Peyer's patch (tissue), 4 donors: ENCODE results near the gene VPS13A. TPM values are rescaled to one million over a fixed set of nuclear protein-coding genes. Genes with fewer than 3 reads are reported as not detected.
"Not testable (repeated sequence)": the region's sequence is repeated elsewhere in the genome, so short reads cannot be mapped to it uniquely, and the experiment has no call there.

ENCODE experiments used
- DNase-seq, 3 donors: peaks; one replicate each; pipeline ENCODE4 v3.0.0-alpha.2; 2017 to 2019
- H3K27ac ChIP-seq, 4 donors: fragments of 200-600 bp; sonication (generic); one replicate each; pipeline ENCODE4 v1.5.1; 2016 to 2019
- H3K27me3 ChIP-seq, 2 donors: fragments of 200-600 bp; sonication (generic); one replicate each; pipeline ENCODE4 v1.5.1; 2019
- H3K36me3 ChIP-seq, 3 donors: fragments of 200-600 bp; sonication (generic); one replicate each; pipeline ENCODE4 v1.5.1; 2016 to 2019
- H3K4me1 ChIP-seq, 4 donors: fragments of 200-600 bp; sonication (generic); one replicate each; pipeline ENCODE4 v1.5.1; 2016 to 2019
- H3K4me3 ChIP-seq, 4 donors: fragments of 200-600 bp; sonication (generic); 1 replicate in 3 of 4; 2 replicates in 1 of 4; pipeline ENCODE4 v1.5.1; 2016 to 2019; ENCODE audit warnings: mild to moderate bottlenecking in 1 of 4
- H3K9me3 ChIP-seq, 4 donors: fragments of 200-600 bp; sonication (generic); one replicate each; pipeline ENCODE4 v1.5.1; 2016 to 2019; ENCODE audit warnings: mild to moderate bottlenecking in 1 of 4
- POLR2A ChIP-seq, 2 donors: fragments of 450-650 bp; IDR thresholded peaks; one replicate each; pipeline ENCODE4 v1.5.1; 2017; ENCODE audit warnings: antibody characterized with exemption in 2 of 2, mild to moderate bottlenecking in 2 of 2, moderate library complexity in 2 of 2
- total RNA-seq, 4 donors: library from RNA; depleted of rRNA; stranded (reverse); fragments of >200 nt; gene quantifications; one replicate each; pipeline ENCODE4 v1.1.0, GENCODE V29; 2016
- TF ChIP-seq, protein P1 (sequence below), 6 experiments: fragments of 450-650 bp in 4 of 6; fragments of 200-600 bp in 2 of 6; sonication (generic) in 1 of 6; IDR thresholded peaks; one replicate each; pipeline ENCODE4 v1.5.1; 2017 to 2019; ENCODE audit warnings: antibody characterized with exemption in 6 of 6, mild to moderate bottlenecking in 3 of 6, moderate library complexity in 1 of 6

The VPS13A gene
- total RNA-seq, 4 donors from 2014 or later: 81.7 to 197 (median 169) TPM

- Histone ChIP-seq H3K4me3 (no peak overlapping the region), H3K4me1 (no peaks in the 10 kb centered on the region), H3K9me3 (peaks cover 0 to 5% (median 0%) of the 10 kb centered on the region in 4 donors), H3K27ac (no peak overlapping the region), H3K36me3 (peaks cover 0 to 32% (median 0%) of the 10 kb centered on the region in 3 donors), H3K27me3 (no peaks in the 10 kb centered on the region)
- TF ChIP-seq, protein P1, sequence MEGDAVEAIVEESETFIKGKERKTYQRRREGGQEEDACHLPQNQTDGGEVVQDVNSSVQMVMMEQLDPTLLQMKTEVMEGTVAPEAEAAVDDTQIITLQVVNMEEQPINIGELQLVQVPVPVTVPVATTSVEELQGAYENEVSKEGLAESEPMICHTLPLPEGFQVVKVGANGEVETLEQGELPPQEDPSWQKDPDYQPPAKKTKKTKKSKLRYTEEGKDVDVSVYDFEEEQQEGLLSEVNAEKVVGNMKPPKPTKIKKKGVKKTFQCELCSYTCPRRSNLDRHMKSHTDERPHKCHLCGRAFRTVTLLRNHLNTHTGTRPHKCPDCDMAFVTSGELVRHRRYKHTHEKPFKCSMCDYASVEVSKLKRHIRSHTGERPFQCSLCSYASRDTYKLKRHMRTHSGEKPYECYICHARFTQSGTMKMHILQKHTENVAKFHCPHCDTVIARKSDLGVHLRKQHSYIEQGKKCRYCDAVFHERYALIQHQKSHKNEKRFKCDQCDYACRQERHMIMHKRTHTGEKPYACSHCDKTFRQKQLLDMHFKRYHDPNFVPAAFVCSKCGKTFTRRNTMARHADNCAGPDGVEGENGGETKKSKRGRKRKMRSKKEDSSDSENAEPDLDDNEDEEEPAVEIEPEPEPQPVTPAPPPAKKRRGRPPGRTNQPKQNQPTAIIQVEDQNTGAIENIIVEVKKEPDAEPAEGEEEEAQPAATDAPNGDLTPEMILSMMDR (IDR thresholded peaks at IDR 0.05): no peak
- TF ChIP-seq POLR2A (IDR thresholded peaks at IDR 0.05): no peak
- no peak for DNase-seq
Observed at GRCh38 chr9:77257275-77257674, 79.9 kb downstream of the VPS13A start.

- Histone ChIP-seq H3K27ac (no peak overlapping the region), H3K27me3 (no peaks in the 10 kb centered on the region), H3K9me3 (peaks cover 0 to 1% (median 0%) of the 10 kb centered on the region in 4 donors), H3K36me3 (peaks cover 0 to 22% (median 0%) of the 10 kb centered on the region in 3 donors), H3K4me3 (no peak overlapping the region), H3K4me1 (no peaks in the 10 kb centered on the region)
- TF ChIP-seq POLR2A (IDR thresholded peaks at IDR 0.05): no peak
- TF ChIP-seq, protein P1 (IDR thresholded peaks at IDR 0.05): no peak
- DNase-seq: no peak
Observed at GRCh38 chr9:77261605-77262004, 84.3 kb downstream of the VPS13A start.

GRCh38 chr9:77267762-77268161 is 90.4 kb downstream of the VPS13A start:
- H3K27me3 ChIP-seq, DNase-seq, H3K9me3 ChIP-seq, H3K27ac ChIP-seq, H3K4me3 ChIP-seq, H3K4me1 ChIP-seq, H3K36me3 ChIP-seq: not testable (repeated sequence)

DNA sequence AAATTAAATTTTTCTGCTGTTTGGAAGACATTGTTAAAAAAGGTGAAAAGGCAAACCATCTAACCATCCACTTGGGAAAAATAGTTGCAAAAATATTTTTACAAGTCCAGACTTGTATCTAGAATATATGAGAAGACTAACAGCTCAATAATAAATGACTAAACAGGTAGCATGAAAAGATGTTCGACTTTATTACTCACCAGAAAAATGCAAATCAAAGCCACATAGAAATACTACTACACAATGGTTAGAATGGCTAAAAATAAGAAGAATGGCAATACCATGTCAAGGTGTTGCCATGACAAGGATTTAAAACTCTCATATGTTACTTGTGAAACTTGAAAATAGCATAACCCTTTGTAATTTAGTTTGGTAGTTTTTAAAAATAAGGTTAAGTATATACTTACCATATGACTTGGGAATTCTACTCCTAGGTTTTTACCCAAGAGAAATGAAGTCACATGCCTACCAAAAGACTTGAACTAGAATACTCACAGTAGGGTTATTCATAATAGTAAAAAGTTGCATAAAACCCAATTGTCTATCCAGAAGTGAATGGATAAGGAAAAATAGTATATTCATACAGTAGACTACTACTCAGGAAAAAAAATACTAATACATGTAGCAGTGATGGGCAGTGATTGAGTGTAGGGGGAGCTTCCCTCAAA is 93.8 kb downstream of the VPS13A start:
- H3K27me3 ChIP-seq: no peaks in the 10 kb centered on the region
- H3K4me1 ChIP-seq: no peaks in the 10 kb centered on the region
- H3K9me3 ChIP-seq: no peaks in the 10 kb centered on the region
- H3K27ac ChIP-seq: no peak overlapping the region
- DNase-seq: no peak
- no peak overlapping the region for H3K4me3 ChIP-seq
- H3K36me3 ChIP-seq: peaks cover 0 to 15% (median 0%) of the 10 kb centered on the region in 3 donors
- TF ChIP-seq POLR2A (IDR thresholded peaks at IDR 0.05): no peak
- TF ChIP-seq, protein P1 (IDR thresholded peaks at IDR 0.05): no peak

DNA sequence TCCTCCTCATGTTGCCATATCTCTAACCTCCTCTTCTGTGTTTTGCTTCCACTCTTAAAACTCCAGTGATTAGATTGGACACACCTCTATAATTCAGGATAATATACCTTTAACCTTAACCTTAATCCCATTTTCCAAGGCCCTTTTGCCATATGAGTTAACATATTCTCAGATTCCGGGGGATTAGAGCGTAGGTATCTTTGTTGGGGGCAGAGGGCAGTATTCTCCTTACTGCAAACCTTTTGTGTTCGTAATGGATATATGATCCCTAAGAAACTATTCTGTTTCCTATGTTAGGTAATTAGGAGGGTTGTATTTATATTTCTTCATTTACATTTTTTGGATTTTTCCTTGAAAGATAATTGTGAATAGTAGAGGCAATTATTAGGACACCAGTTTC is 99.5 kb downstream of the VPS13A start:
- H3K9me3 ChIP-seq: no peaks in the 10 kb centered on the region
- no peak overlapping the region for H3K27ac ChIP-seq
- no peak for TF ChIP-seq POLR2A (IDR thresholded peaks at IDR 0.05)
- TF ChIP-seq, protein P1 (IDR thresholded peaks at IDR 0.05): no peak
- no peak for DNase-seq
- peaks cover 0 to 14% (median 0%) of the 10 kb centered on the region in 3 donors for H3K36me3 ChIP-seq
- H3K4me3 ChIP-seq: no peak overlapping the region
- no peaks in the 10 kb centered on the region for H3K27me3 ChIP-seq
- H3K4me1 ChIP-seq: no peaks in the 10 kb centered on the region

GRCh38 chr9:77277719-77278118 is 100.4 kb downstream of the VPS13A start:
- Histone ChIP-seq H3K27ac (no peak overlapping the region), H3K4me1 (no peaks in the 10 kb centered on the region), H3K27me3 (no peaks in the 10 kb centered on the region), H3K36me3 (peaks cover 0 to 23% (median 0%) of the 10 kb centered on the region in 3 donors), H3K9me3 (no peaks in the 10 kb centered on the region), H3K4me3 (no peak overlapping the region)
- no peak for DNase-seq
- no peak for TF ChIP-seq POLR2A (IDR thresholded peaks at IDR 0.05)
- TF ChIP-seq, protein P1 (IDR thresholded peaks at IDR 0.05): no peak
